SU-DHL-6 (cell line): ENCODE results near the gene TIGD1.
A peak's percentile ranks its signal among the peaks of the same experiment; 100 is the strongest.

Source experiments
- H2AFZ ChIP-seq: fragments of 200-600 bp; sonication (generic); 2 replicates; pipeline ENCODE4 v1.6.1; 2014; ENCODE audit warnings: low read depth, mild to moderate bottlenecking, moderate library complexity, mixed read lengths, antibody characterized with exemption, low read length; ENCODE audit not compliant: severe bottlenecking
- H3F3A ChIP-seq: fragments of 200-600 bp; shearing (Covaris generic); 2 replicates; pipeline ENCODE4 v1.6.0; 2016; ENCODE audit warnings: antibody characterized with exemption, mild to moderate bottlenecking; ENCODE audit not compliant: insufficient read depth
- H3K27ac ChIP-seq: fragments of 200-600 bp; sonication (generic); 2 replicates; pipeline ENCODE4 v1.5.1; 2016; ENCODE audit warnings: low read depth, mild to moderate bottlenecking, low read length, moderate library complexity, mixed read lengths
- H3K27me3 ChIP-seq: fragments of 200-600 bp; sonication (generic), shearing (Covaris generic); 2 replicates; pipeline ENCODE4 v1.6.0; 2014; ENCODE audit warnings: mild to moderate bottlenecking, low read length
- H3K36me3 ChIP-seq: fragments of 200-600 bp; sonication (generic); 2 replicates; pipeline ENCODE4 v1.6.1; 2014; ENCODE audit warnings: mild to moderate bottlenecking, low read length, mixed read lengths
- H3K4me2 ChIP-seq: fragments of 300-600, 200-600 bp; shearing (Covaris generic), sonication (generic); 2 replicates; pipeline ENCODE4 v1.6.0; 2014; ENCODE audit warnings: low read length, low read depth, mild to moderate bottlenecking; ENCODE audit not compliant: poor library complexity, severe bottlenecking
- H3K4me3 ChIP-seq: fragments of 200-600 bp; sonication (generic); 2 replicates; pipeline ENCODE4 v1.5.1; 2014; ENCODE audit warnings: antibody characterized with exemption, low read length, mild to moderate bottlenecking, mixed read lengths; ENCODE audit not compliant: insufficient read depth, poor library complexity, severe bottlenecking
- H3K79me2 ChIP-seq: fragments of 200-600 bp; sonication (generic); 2 replicates; pipeline ENCODE4 v1.6.1; 2014; ENCODE audit warnings: mild to moderate bottlenecking, low read length, moderate library complexity; ENCODE audit not compliant: insufficient read depth
- H3K9ac ChIP-seq: fragments of 200-600 bp; sonication (generic); 2 replicates; pipeline ENCODE4 v1.7.0; 2014; ENCODE audit warnings: mild to moderate bottlenecking, low read length
- H3K9me2 ChIP-seq: fragments of 200-600 bp; sonication (generic); replicated peaks from 2 replicates; pipeline ENCODE4 v1.6.1; 2014; ENCODE audit warnings: low read length; ENCODE audit not compliant: insufficient read depth
- H3K9me3 ChIP-seq: fragments of 200-600 bp; sonication (generic); 2 replicates; pipeline ENCODE4 v1.6.1; 2014; ENCODE audit warnings: low read length, mixed read lengths; ENCODE audit not compliant: insufficient read depth
- H4K20me1 ChIP-seq: fragments of 200-600 bp; sonication (generic); 2 replicates; pipeline ENCODE4 v1.6.1; 2014; ENCODE audit warnings: low read depth, mild to moderate bottlenecking, antibody characterized with exemption, low read length, moderate library complexity, mixed read lengths
- CTCF ChIP-seq: fragments of 200-600 bp; sonication (generic); IDR thresholded peaks from one replicate; pipeline ENCODE4 v1.5.1; 2017; ENCODE audit warnings: antibody characterized with exemption, mild to moderate bottlenecking, low read length, moderate library complexity; ENCODE audit not compliant: insufficient read depth, poor library complexity, severe bottlenecking
- EZH2phosphoT487 ChIP-seq: fragments of 200-600 bp; sonication (generic), shearing (Covaris generic); conservative IDR thresholded peaks from 2 replicates; pipeline ENCODE4 v1.6.1; 2018; ENCODE audit warnings: mild to moderate bottlenecking, antibody characterized with exemption, low read length, moderate library complexity, mixed read lengths

The TIGD1 gene

GRCh38 chr2:232550354-232551249 lies at the start of gene TIGD1, which contains the start of gene EIF4E2:
TIGD1 (minus strand) TSS chr2:232550557; CDS start chr2:232549882, 675 bp downstream.
EIF4E2 (plus strand) TSS chr2:232550689; CDS start chr2:232550725, 36 bp downstream.
- peak within 1 kb of the TSS; percentile 83 for H3K27ac ChIP-seq
- no peak for TF ChIP-seq CTCF
- TF ChIP-seq EZH2phosphoT487, result no peak
- no peaks in the 10 kb centered on the region; the same call in 1 of the 2 replicates for H4K20me1 ChIP-seq

GRCh38 chr2:232598293-232598692 lies 47.9 kb upstream of the TIGD1 start:
- Histone ChIP-seq H2AFZ (no peak overlapping the region), H3K79me2 (no peaks in the 10 kb centered on the region), H3K27me3 (no peaks in the 10 kb centered on the region), H3K9ac (no peak overlapping the region), H3K9me2 (no peaks in the 10 kb centered on the region), H3K27ac (no peak overlapping the region), H3F3A (no peaks in the 10 kb centered on the region), H3K9me3 (no peaks in the 10 kb centered on the region), H3K36me3 (no peaks in the 10 kb centered on the region), H3K4me3 (no peak overlapping the region), H3K4me2 (no peak overlapping the region), H4K20me1 (no peaks in the 10 kb centered on the region)
- no peak for TF ChIP-seq EZH2phosphoT487
- TF ChIP-seq CTCF, result no peak

More at GRCh38 chr2:232550354-232551249, at the start of gene TIGD1, which contains the start of gene EIF4E2:
- Histone ChIP-seq H3K9me3 (no peaks in the 10 kb centered on the region), H3K27me3 (no peaks in the 10 kb centered on the region), H3K36me3 (no peaks in the 10 kb centered on the region), H3K79me2 (peaks cover 79% of the 10 kb centered on the region), H3F3A (no peaks in the 10 kb centered on the region), H3K4me2 (peak within 1 kb of the TSS; percentile 80), H3K9me2 (no peaks in the 10 kb centered on the region), H3K4me3 (peak within 1 kb of the TSS; percentile 88), H2AFZ (peak within 1 kb of the TSS; percentile 83), H3K9ac (peak within 1 kb of the TSS; percentile 93)

- Histone ChIP-seq H3K27ac (no peak overlapping the region), H3K4me3 (no peak overlapping the region), H2AFZ (no peak overlapping the region), H3K79me2 (no peaks in the 10 kb centered on the region), H4K20me1 (no peaks in the 10 kb centered on the region), H3K9me3 (no peaks in the 10 kb centered on the region), H3K27me3 (no peaks in the 10 kb centered on the region), H3K9ac (no peak overlapping the region), H3F3A (no peaks in the 10 kb centered on the region), H3K4me2 (no peak overlapping the region), H3K9me2 (no peaks in the 10 kb centered on the region), H3K36me3 (no peaks in the 10 kb centered on the region)
- TF ChIP-seq CTCF, result no peak
- no peak for TF ChIP-seq EZH2phosphoT487
Measured at GRCh38 chr2:232597362-232598079, 47.2 kb upstream of the TIGD1 start.
